H1 (cell line): ENCODE measurements around the gene VWA1. TPM values are rescaled to one million over a fixed set of nuclear protein-coding genes. Genes with fewer than 3 reads are reported as not detected.
"Not testable (repeated sequence)": the region's sequence is repeated elsewhere in the genome, so short reads cannot be mapped to it uniquely, and the experiment has no call there.

Experiments used
- CTCF ChIA-PET: fragments of 300-600 bp; sonication (Branson Sonifier 250); formaldehyde crosslinking; loops from one replicate; lab custom pipeline; 2021; ENCODE audit not compliant: partially characterized antibody; lab: Charles Lee
- POLR2A ChIA-PET: fragments of 300-600 bp; sonication (Branson Sonifier 250); formaldehyde crosslinking; loops from one replicate; lab custom pipeline; 2021; ENCODE audit warnings: inconsistent platforms; ENCODE audit not compliant: partially characterized antibody; lab: Charles Lee
- DNase-seq, 2 experiments: peaks; one replicate each; pipeline versions ENCODE4 v3.0.0 to v3.0.0-alpha.2; 2010 to 2022; ENCODE audit warnings: low spot score in 2 of 2, low read depth in 1 of 2, mixed read lengths in 1 of 2
- FAIRE-seq: peaks from 2 replicates; lab custom pipeline; 2011; peaks lifted over from hg19 to GRCh38; lab: Jason Lieb, UNC
- H2AFZ ChIP-seq: 2 replicates; pipeline ENCODE4 v1.8.1; 2012; ENCODE audit warnings: low read length, inconsistent platforms
- H2AK5ac ChIP-seq: 2 replicates; pipeline ENCODE4 v1.6.1; 2013; ENCODE audit warnings: low read depth, low read length
- H2BK120ac ChIP-seq: replicated peaks from 2 replicates; pipeline ENCODE3; 2013; ENCODE audit warnings: low read depth, low read length, inconsistent platforms
- H2BK12ac ChIP-seq: 2 replicates; pipeline ENCODE4 v1.6.1; 2013; ENCODE audit warnings: low read depth, low read length
- H2BK15ac ChIP-seq: 2 replicates; pipeline ENCODE4 v1.6.1; 2013; ENCODE audit warnings: low read length
- H2BK20ac ChIP-seq: 2 replicates; pipeline ENCODE4 v1.6.1; 2013; ENCODE audit warnings: low read length
- H2BK5ac ChIP-seq: 2 replicates; pipeline ENCODE4 v1.6.1; 2013; ENCODE audit warnings: low read depth, low read length
- H3K14ac ChIP-seq: 2 replicates; pipeline ENCODE4 v1.6.1; 2013; ENCODE audit warnings: inconsistent platforms; ENCODE audit not compliant: insufficient read length
- H3K18ac ChIP-seq: 2 replicates; pipeline ENCODE4 v1.6.1; 2013; ENCODE audit warnings: low read length; ENCODE audit errors: extremely low read depth
- H3K23ac ChIP-seq: 2 replicates; pipeline ENCODE4 v1.6.1; 2013; ENCODE audit warnings: inconsistent platforms; ENCODE audit not compliant: insufficient read length
- H3K23me2 ChIP-seq: 2 replicates; pipeline ENCODE4 v1.6.1; 2013; ENCODE audit warnings: low read depth, low read length
- H3K27ac ChIP-seq: 2 replicates; pipeline ENCODE4 v1.6.1; 2011; ENCODE audit warnings: low read depth, low read length, inconsistent platforms
- H3K27me3 ChIP-seq, 4 experiments: replicated peaks in 1 of 4; 1 replicate in 1 of 4; 2 replicates in 3 of 4; pipeline versions ENCODE4 v1.6.1 to v1.8.1; 2011 to 2013; ENCODE audit warnings: low read length in 3 of 4, mild to moderate bottlenecking in 3 of 4, inconsistent platforms in 2 of 4, mixed read lengths in 2 of 4, moderate library complexity in 1 of 4; ENCODE audit not compliant: control insufficient read depth in 3 of 4, insufficient read depth in 3 of 4; ENCODE audit errors: extremely low read depth in 1 of 4
- H3K36me3 ChIP-seq, 4 experiments: 2 replicates each; pipeline versions ENCODE4 v1.6.1 to v1.8.1; 2011 to 2013; ENCODE audit warnings: mild to moderate bottlenecking in 4 of 4, low read length in 3 of 4, moderate library complexity in 2 of 4, control low read depth in 1 of 4, inconsistent platforms in 1 of 4; ENCODE audit not compliant: insufficient read depth in 4 of 4, control insufficient read depth in 2 of 4
- H3K4ac ChIP-seq: replicated peaks from 2 replicates; pipeline ENCODE3; 2013; ENCODE audit warnings: low read length, low read depth, mixed read lengths, inconsistent platforms; ENCODE audit not compliant: insufficient read length
- H3K4me1 ChIP-seq, 4 experiments: replicated peaks in 1 of 4; 1 replicate in 1 of 4; 2 replicates in 3 of 4; pipeline versions ENCODE4 v1.6.1 to v1.8.1; 2011 to 2013; ENCODE audit warnings: low read length in 3 of 4, inconsistent platforms in 2 of 4, mixed read lengths in 1 of 4; ENCODE audit not compliant: insufficient read depth in 4 of 4, control insufficient read depth in 3 of 4
- H3K4me2 ChIP-seq, 2 experiments: 2 replicates each; pipeline versions ENCODE4 v1.6.1 to v1.8.1; 2011 to 2013; ENCODE audit warnings: low read depth in 2 of 2, low read length in 2 of 2, control low read depth in 1 of 2, inconsistent platforms in 1 of 2, mild to moderate bottlenecking in 1 of 2; ENCODE audit not compliant: insufficient read depth in 1 of 2
- H3K4me3 ChIP-seq, 4 experiments: fragments of 200-600, 300-600 bp in 1 of 4; sonication (generic), shearing (Covaris generic), sonication (Bioruptor Twin) in 1 of 4; 2 replicates each; pipeline versions ENCODE4 v1.5.1 to v1.8.1; 2011 to 2016; ENCODE audit warnings: low read length in 4 of 4, low read depth in 3 of 4, control low read depth in 2 of 4, inconsistent platforms in 2 of 4, mild to moderate bottlenecking in 2 of 4, mixed read lengths in 1 of 4, moderate library complexity in 1 of 4; ENCODE audit not compliant: insufficient read depth in 2 of 4; ENCODE audit errors: extremely low read depth in 1 of 4
- H3K56ac ChIP-seq: replicated peaks from 2 replicates; pipeline ENCODE3; 2013; ENCODE audit warnings: low read depth, mild to moderate bottlenecking, mixed read lengths, low read length, inconsistent platforms; ENCODE audit not compliant: insufficient read length
- H3K79me1 ChIP-seq: 2 replicates; pipeline ENCODE4 v1.6.1; 2013; ENCODE audit warnings: low read depth, low read length, control low read depth
- H3K79me2 ChIP-seq, 2 experiments: 2 replicates each; pipeline versions ENCODE4 v1.6.1 to v1.8.1; 2012 to 2013; ENCODE audit warnings: low read length in 2 of 2, mild to moderate bottlenecking in 2 of 2, inconsistent platforms in 1 of 2; ENCODE audit not compliant: insufficient read depth in 2 of 2, control insufficient read depth in 1 of 2
- H3K9ac ChIP-seq, 4 experiments: replicated peaks in 1 of 4; 1 replicate in 1 of 4; 2 replicates in 3 of 4; pipeline versions ENCODE4 v1.6.1 to v1.8.1; 2011 to 2013; ENCODE audit warnings: low read depth in 3 of 4, low read length in 3 of 4, control low read depth in 2 of 4, mild to moderate bottlenecking in 2 of 4, moderate library complexity in 2 of 4, inconsistent platforms in 1 of 4; ENCODE audit errors: extremely low read depth in 1 of 4
- H3K9me3 ChIP-seq, 2 experiments: 2 replicates each; pipeline versions ENCODE4 v1.6.1 to v1.8.1; 2012 to 2013; ENCODE audit warnings: mild to moderate bottlenecking in 2 of 2, moderate library complexity in 2 of 2, control low read depth in 1 of 2, inconsistent platforms in 1 of 2, low read depth in 1 of 2, low read length in 1 of 2, mixed read lengths in 1 of 2; ENCODE audit not compliant: insufficient read depth in 2 of 2
- H4K20me1 ChIP-seq, 2 experiments: replicated peaks in 1 of 2; 2 replicates each; pipeline versions ENCODE3 to v1.8.1; 2011 to 2013; ENCODE audit warnings: inconsistent platforms in 2 of 2, low read length in 2 of 2, mild to moderate bottlenecking in 1 of 2; ENCODE audit not compliant: insufficient read depth in 2 of 2, control insufficient read depth in 1 of 2
- H4K5ac ChIP-seq: 2 replicates; pipeline ENCODE4 v1.6.1; 2013; ENCODE audit warnings: low read length, low read depth, mixed read lengths, inconsistent platforms; ENCODE audit not compliant: insufficient read length
- H4K8ac ChIP-seq: 2 replicates; pipeline ENCODE4 v1.8.0; 2013; ENCODE audit warnings: mild to moderate bottlenecking, moderate library complexity, low read length, inconsistent platforms; ENCODE audit not compliant: insufficient read depth; ENCODE audit errors: extremely low read depth
- H4K91ac ChIP-seq: replicated peaks from 2 replicates; pipeline ENCODE3; 2013; ENCODE audit warnings: low read length, mixed read lengths, inconsistent platforms; ENCODE audit not compliant: insufficient read length
- WGBS, 2 experiments: shearing (Covaris generic) in 1 of 2; methylation state at CpG; one replicate each; pipeline versions ENCODE4 v1.1.6 to v1.1.7; 2013 to 2015; ENCODE audit warnings: low lambda C conversion rate in 2 of 2, mixed read lengths in 2 of 2, inconsistent platforms in 1 of 2, low coverage in 1 of 2, missing lambda C conversion rate in 1 of 2; ENCODE audit not compliant: insufficient replicate concordance in 2 of 2, insufficient coverage in 1 of 2, insufficient read length in 1 of 2; ENCODE audit errors: extremely low coverage in 1 of 2, missing lambda C conversion rate in 1 of 2; 5-methylcytosine and 5-hydroxymethylcytosine counted together
- polyA plus RNA-seq, 7 experiments: library from polyadenylated mRNA; depleted of rRNA in 3 of 7; stranded (reverse) in 5 of 7; unstranded in 2 of 7; fragments of >200 nt in 5 of 7; fragments of 200-250 nt in 2 of 7; gene quantifications; 1 replicate in 5 of 7; 2 replicates in 1 of 7; 4 replicates in 1 of 7; pipeline versions ENCODE4 v1.2.1 to v1.2.3, GENCODE V29; 2011 to 2013; ENCODE audit warnings: missing spikeins in 2 of 7, mixed read lengths in 2 of 7
- total RNA-seq: library from RNA; stranded (reverse); fragmentation: NEBNext Ultra II Directional; extraction: Animal tissue kit (Norgen Biotek cat#: 25700); gene quantifications from 2 replicates; pipeline ENCODE4 v1.2.1, GENCODE V29; 2021

The VWA1 gene
- total and polyA plus RNA-seq, 2 of the 8 experiments (the other 6 are each of a cell fraction or from before 2014, with no cell fraction given) = 16.0 to 36.6 TPM

DNA sequence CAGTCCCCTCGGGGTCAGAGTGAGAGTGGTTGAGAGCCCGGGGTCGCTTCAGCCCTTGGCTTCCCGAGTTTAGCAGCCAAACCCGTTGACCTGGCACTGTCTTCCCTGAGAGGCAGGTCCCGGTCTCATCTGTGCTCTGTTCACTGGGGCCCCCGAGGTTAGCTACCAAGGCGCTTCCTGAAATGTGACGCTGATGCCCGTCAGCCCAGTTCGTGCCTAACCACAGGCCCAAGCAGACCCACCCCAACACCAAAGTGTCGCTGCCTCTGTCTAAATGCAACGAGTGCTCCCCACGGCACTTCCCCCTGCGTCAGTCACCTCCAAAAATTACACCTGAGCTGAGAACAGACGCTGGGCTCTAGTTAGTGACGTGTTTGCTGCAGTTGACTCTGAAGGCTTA, 40.5 kb downstream of the VWA1 start:
- H4K5ac ChIP-seq, H2BK120ac ChIP-seq, DNase-seq, H3K4me1 ChIP-seq, H3K27me3 ChIP-seq, H2BK20ac ChIP-seq, H2BK12ac ChIP-seq, H3K79me1 ChIP-seq, H3K4me3 ChIP-seq, H4K8ac ChIP-seq, H3K23me2 ChIP-seq, H3K18ac ChIP-seq, H3K23ac ChIP-seq, H3K27ac ChIP-seq, H2BK5ac ChIP-seq, H3K9ac ChIP-seq, H2AFZ ChIP-seq, H3K9me3 ChIP-seq, H3K14ac ChIP-seq, H2AK5ac ChIP-seq, FAIRE-seq, H4K91ac ChIP-seq, H3K4ac ChIP-seq, H2BK15ac ChIP-seq, H3K4me2 ChIP-seq, H3K56ac ChIP-seq: not testable (repeated sequence)
- Histone ChIP-seq H3K36me3 (peaks cover 10 to 28% (median 19%) of the 10 kb centered on the region in 4 experiments), H4K20me1 (peaks cover 5 to 12% of the 10 kb centered on the region in 2 experiments), H3K79me2 (peaks cover 10 to 29% of the 10 kb centered on the region in 2 experiments)
- ChIA-PET CTCF (interaction anchor here (1.1 to 2.1 kb wide), 3 partner anchors 23 to 35 kb away, joined by 3 to 6 read pairs (median 3); no protein-coding TSS in a partner anchor), POLR2A (interaction anchor here (0.7 to 1.4 kb wide), 2 partner anchors 12 to 745 kb away, joined by 3 to 4 read pairs; no protein-coding TSS in a partner anchor)
- WGBS, 2 experiments = 89% methylated on average over 15 of the region's 17 CpGs; no CpG with 5 or more reads in 1 of the 2 experiments
